HepG2 (cell line): ENCODE results near the gene NGB. TPM values are rescaled to one million over a fixed set of nuclear protein-coding genes. Genes with fewer than 3 reads are reported as not detected.

Experiments used
- KAT8 ChIP-seq: IDR thresholded peaks from 2 replicates; pipeline ENCODE4 v1.6.1; 2016; ENCODE audit warnings: missing genetic modification reagents, missing compliant biosample characterization
- PRDM4 ChIP-seq: sonication (generic); formaldehyde crosslinking; IDR thresholded peaks from 2 replicates; pipeline ENCODE4 v1.9.0; 2021; ENCODE audit warnings: missing genetic modification reagents, borderline replicate concordance
- SIX4 ChIP-seq: sonication (generic); formaldehyde crosslinking; IDR thresholded peaks from 2 replicates; pipeline ENCODE4 v1.4.0; 2020; ENCODE audit warnings: missing genetic modification reagents
- TBX2 ChIP-seq: sonication (generic); formaldehyde crosslinking; IDR thresholded peaks from 2 replicates; pipeline ENCODE4 v1.5.0; 2020; ENCODE audit warnings: missing genetic modification reagents, mild to moderate bottlenecking, borderline replicate concordance
- ZNF318 ChIP-seq: sonication (generic); formaldehyde crosslinking; IDR thresholded peaks from 2 replicates; pipeline ENCODE4 v1.4.0; 2020; ENCODE audit warnings: mild to moderate bottlenecking, missing genetic modification reagents
- polyA plus RNA-seq, 8 experiments: library from polyadenylated mRNA; depleted of rRNA in 3 of 8; stranded (reverse) in 7 of 8; unstranded in 1 of 8; fragments of >200 nt; fragmentation: Illumina TruSeq in 4 of 8; extraction: Trizol in 4 of 8; gene quantifications; 2 replicates each; pipeline versions ENCODE4 v1.2.1 to v1.2.3, GENCODE V29; 2011 to 2016; ENCODE audit warnings: low read depth in 4 of 8, missing spikeins in 1 of 8, mixed read lengths in 1 of 8; ENCODE audit not compliant: insufficient read depth in 1 of 8
- total RNA-seq, 5 experiments: library from RNA; depleted of rRNA; stranded (reverse); fragments of >200 nt; fragmentation: Illumina TruSeq; extraction: Trizol; gene quantifications; 2 replicates each; pipeline ENCODE4 v1.2.3, GENCODE V29; 2016; ENCODE audit warnings: low read depth in 1 of 5

NGB gene
- total and polyA plus RNA-seq, 2 of the 13 experiments (the other 11 are each of a cell fraction or from before 2014, with no cell fraction given): 0.04 TPM; not detected in 1

GRCh38 chr14:77265187-77265515, 5.9 kb downstream of the NGB start (continued):
- TF ChIP-seq PRDM4 (CRISPR knock-in tag) (no peak), ZNF318 (no peak), KAT8 (CRISPR knock-in tag) (no peak), TBX2 (no peak), SIX4 (CRISPR knock-in tag) (no peak)
